ENCODE data around the gene ILRUN.

The ILRUN gene

DNA sequence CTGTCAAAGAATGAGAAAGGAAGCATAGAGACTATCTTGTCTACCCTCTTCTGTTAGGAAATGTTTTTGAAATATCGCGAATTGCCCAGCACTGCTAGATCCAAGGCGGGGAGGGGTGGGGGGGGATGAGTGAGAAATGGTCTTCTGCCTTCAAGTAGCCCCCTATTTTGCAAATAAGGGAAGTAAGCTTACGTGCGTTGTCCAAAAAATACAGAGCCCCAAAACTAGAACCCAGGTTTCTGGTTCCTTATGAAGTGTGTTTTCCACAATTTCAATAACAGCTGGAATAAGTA, 923 bp upstream of the ILRUN start:
- no peak for DNase-seq (ENCODE audit: low read depth)
- H3K4me3 ChIP-seq (ENCODE audit: low read depth, low read length), result peak overlapping the region; percentile 66
- TF ChIP-seq, protein P1, sequence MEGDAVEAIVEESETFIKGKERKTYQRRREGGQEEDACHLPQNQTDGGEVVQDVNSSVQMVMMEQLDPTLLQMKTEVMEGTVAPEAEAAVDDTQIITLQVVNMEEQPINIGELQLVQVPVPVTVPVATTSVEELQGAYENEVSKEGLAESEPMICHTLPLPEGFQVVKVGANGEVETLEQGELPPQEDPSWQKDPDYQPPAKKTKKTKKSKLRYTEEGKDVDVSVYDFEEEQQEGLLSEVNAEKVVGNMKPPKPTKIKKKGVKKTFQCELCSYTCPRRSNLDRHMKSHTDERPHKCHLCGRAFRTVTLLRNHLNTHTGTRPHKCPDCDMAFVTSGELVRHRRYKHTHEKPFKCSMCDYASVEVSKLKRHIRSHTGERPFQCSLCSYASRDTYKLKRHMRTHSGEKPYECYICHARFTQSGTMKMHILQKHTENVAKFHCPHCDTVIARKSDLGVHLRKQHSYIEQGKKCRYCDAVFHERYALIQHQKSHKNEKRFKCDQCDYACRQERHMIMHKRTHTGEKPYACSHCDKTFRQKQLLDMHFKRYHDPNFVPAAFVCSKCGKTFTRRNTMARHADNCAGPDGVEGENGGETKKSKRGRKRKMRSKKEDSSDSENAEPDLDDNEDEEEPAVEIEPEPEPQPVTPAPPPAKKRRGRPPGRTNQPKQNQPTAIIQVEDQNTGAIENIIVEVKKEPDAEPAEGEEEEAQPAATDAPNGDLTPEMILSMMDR (IDR thresholded peaks at IDR 0.05; ENCODE audit: control insufficient read depth, extremely low read depth, insufficient read depth), result no peak

DNA sequence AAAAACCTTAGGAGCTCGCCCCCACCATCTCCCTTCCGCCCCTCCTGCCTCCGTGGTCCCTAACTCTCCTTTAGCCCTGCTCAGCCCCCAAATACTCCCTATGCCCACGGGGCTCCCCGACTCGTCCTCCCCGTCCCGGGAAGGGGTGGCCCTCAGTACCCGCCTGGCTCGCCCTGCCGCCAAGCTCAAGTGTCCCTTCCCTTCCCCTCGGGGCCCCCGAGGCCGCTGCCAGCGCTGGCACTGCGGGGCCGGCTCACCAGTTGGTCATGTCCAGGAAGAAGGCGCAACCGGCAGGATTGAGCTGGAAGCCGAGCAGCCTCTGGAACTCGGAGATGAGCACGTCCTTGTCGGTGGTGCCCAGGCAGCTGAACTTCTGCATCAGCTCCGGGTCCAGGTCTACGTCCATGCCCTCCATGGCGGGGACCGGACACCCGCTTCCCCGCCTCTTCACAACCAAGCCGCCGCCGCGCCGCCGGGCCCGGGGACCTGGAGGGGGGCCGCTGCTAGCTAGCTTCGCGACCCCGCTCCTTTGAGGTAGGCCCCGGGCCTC, 303 bp downstream of the ILRUN start:
- no peak for DNase-seq (ENCODE audit: low read depth)
- peak overlapping the region; percentile 66 for H3K4me3 ChIP-seq (ENCODE audit: low read depth, low read length)
- TF ChIP-seq, protein P1 (IDR thresholded peaks at IDR 0.05; ENCODE audit: control insufficient read depth, extremely low read depth, insufficient read depth), result no peak

DNA sequence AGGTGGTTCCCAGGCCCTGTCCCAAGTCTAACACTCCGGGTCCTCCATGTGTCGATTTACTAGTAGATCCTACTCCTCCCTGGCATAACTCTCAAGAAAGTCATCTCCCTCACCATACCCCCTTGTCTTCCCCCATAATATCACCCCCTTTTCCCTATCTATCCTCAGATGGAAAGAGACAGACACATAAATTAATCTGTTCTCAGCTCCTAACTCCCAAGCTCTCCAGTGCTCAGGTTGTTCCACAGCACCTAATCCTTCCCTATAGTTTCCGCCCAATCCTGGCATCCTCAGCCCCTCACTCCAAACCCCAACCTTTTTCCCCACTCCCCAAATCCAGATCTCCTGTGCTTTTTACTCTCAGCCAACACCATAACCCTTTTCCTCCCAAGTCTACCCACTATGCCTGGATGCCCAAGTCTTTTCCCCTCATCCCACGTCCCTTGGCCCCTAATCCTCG, 808 bp downstream of the ILRUN start:
- TF ChIP-seq, protein P1 (IDR thresholded peaks at IDR 0.05; ENCODE audit: control insufficient read depth, extremely low read depth, insufficient read depth), result no peak
- no peak for DNase-seq (ENCODE audit: low read depth)
- H3K4me3 ChIP-seq (ENCODE audit: low read depth, low read length), result peak overlapping the region; percentile 66

DNA sequence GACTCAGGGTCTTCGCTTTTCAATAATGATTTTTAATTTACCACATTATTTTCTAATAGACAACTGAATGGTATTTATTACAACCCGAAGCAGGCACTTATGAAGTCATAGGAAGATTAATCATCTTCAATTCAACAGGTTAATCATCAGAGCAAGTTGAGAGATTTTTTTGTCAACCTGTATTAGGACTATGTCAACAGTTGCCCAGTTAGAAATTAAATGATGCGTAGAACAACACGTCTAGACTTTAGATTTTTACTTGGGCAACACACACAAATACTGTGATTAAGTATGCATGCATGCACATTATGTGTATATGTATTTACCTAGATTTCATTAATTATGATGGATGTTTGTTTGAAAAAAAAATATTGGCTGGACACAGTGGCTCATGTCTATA, 4.3 kb downstream of the ILRUN start:
- no peak for DNase-seq (ENCODE audit: low read depth)
- TF ChIP-seq, protein P1 (IDR thresholded peaks at IDR 0.05; ENCODE audit: control insufficient read depth, extremely low read depth, insufficient read depth), result no peak
- H3K4me3 ChIP-seq (ENCODE audit: low read depth, low read length), result no peak overlapping the region

DNA sequence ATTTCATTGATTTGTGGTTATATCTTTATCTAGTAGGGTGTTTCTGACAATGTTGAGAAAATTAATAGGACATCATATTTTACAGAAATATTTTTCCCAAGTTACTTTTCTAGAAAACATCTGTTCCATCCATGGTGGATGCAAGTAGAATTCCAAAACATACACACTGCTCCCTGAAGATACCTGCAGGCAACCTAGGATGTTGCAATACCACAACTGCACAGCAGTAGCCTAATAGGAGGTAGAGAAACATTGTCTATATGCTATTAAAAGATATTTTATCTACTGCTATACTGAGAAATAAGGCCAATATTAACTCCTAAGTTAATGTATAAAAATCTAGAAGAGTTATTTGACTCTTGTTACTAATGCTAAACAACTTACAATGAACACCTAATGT, 6.8 kb downstream of the ILRUN start:
- TF ChIP-seq, protein P1 (IDR thresholded peaks at IDR 0.05; ENCODE audit: control insufficient read depth, extremely low read depth, insufficient read depth), result no peak
- DNase-seq (ENCODE audit: low read depth), result no peak
- no peak overlapping the region for H3K4me3 ChIP-seq (ENCODE audit: low read depth, low read length)

DNA sequence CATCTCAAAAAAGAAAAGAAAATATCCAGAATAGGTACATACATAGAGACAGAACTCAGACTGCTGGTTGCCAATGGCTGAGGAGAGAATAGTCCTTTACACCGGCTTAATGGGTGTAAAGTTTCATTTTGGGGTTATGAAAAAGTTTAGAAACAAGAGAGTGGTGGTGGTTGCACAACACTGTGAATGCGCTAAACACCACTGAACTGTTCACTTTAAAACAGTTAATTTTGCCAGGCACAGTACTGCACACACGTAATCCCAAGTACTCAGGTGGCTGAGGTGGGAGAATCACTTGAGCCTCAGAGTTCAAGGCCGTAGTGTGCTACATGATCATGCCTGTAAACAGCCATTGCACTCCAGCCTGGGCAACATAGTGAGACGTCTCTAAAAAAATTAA, 7.6 kb downstream of the ILRUN start:
- TF ChIP-seq, protein P1 (IDR thresholded peaks at IDR 0.05; ENCODE audit: control insufficient read depth, extremely low read depth, insufficient read depth), result no peak
- DNase-seq (ENCODE audit: low read depth), result no peak
- H3K4me3 ChIP-seq (ENCODE audit: low read depth, low read length), result no peak overlapping the region

DNA sequence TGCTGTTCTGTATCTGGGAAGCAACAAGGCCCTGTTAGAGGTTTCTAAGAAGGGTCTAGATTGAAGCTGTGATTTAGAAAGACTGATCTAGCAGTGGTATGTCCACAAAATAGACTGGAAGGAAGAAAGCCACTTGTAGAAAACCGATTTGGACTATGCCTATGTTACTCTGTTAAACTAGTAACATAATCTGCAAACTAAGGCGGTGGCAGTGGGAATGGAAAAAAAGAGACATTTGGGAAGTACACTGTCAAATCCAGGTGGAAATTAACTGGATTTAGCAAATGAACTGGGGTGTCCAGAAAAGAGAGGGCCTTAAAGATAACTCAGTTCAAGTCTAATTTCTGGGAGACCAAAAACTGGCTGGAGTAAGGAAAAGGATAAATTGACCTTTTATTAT, 11.6 kb downstream of the ILRUN start:
- H3K4me3 ChIP-seq (ENCODE audit: low read depth, low read length), result no peak overlapping the region
- DNase-seq (ENCODE audit: low read depth), result no peak
- TF ChIP-seq, protein P1 (IDR thresholded peaks at IDR 0.05; ENCODE audit: control insufficient read depth, extremely low read depth, insufficient read depth), result no peak

Data from LNCaP clone FGC (cell line).